ENCODE data around the gene C13orf42. TPM values are rescaled to one million over a fixed set of nuclear protein-coding genes. Genes with fewer than 3 reads are reported as not detected.

Gene C13orf42
- total RNA-seq, 6 experiments from 2014 or later, result not detected

DNA sequence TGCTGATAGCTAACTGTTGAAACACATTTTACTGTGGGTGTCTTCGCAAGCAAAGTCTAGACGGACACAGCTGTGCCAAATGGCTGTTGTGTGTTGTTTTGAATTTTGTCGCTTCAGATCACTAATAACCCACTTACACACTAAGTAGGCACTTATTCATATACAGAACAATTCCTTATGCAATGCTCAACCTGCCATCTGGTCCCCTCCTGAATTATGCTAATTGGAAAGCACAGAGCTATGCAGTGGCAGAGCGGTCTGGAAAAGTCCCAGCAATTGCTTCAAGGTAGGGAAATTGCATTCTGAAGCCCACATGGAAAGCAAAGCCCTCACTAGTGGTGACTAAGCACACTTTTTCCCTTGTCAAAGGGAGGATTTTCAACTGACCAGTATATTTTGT, 69.9 kb downstream of the C13orf42 start:
- H3K4me1 Mint-ChIP-seq (ENCODE audit: low read depth), result no peaks in the 10 kb centered on the region
- no peak overlapping the region for H3K4me3 Mint-ChIP-seq
- no peak for DNase-seq
- H3K9me3 Mint-ChIP-seq, result no peaks in the 10 kb centered on the region
- peaks cover 26% of the 10 kb centered on the region for H3K27me3 Mint-ChIP-seq (ENCODE audit: insufficient read depth)
- no peaks in the 10 kb centered on the region for H3K36me3 Mint-ChIP-seq (ENCODE audit: low read depth)
- TF ChIP-seq, protein P1, sequence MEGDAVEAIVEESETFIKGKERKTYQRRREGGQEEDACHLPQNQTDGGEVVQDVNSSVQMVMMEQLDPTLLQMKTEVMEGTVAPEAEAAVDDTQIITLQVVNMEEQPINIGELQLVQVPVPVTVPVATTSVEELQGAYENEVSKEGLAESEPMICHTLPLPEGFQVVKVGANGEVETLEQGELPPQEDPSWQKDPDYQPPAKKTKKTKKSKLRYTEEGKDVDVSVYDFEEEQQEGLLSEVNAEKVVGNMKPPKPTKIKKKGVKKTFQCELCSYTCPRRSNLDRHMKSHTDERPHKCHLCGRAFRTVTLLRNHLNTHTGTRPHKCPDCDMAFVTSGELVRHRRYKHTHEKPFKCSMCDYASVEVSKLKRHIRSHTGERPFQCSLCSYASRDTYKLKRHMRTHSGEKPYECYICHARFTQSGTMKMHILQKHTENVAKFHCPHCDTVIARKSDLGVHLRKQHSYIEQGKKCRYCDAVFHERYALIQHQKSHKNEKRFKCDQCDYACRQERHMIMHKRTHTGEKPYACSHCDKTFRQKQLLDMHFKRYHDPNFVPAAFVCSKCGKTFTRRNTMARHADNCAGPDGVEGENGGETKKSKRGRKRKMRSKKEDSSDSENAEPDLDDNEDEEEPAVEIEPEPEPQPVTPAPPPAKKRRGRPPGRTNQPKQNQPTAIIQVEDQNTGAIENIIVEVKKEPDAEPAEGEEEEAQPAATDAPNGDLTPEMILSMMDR (IDR thresholded peaks at IDR 0.05), result no peak
- H3K27ac Mint-ChIP-seq, result no peak overlapping the region

DNA sequence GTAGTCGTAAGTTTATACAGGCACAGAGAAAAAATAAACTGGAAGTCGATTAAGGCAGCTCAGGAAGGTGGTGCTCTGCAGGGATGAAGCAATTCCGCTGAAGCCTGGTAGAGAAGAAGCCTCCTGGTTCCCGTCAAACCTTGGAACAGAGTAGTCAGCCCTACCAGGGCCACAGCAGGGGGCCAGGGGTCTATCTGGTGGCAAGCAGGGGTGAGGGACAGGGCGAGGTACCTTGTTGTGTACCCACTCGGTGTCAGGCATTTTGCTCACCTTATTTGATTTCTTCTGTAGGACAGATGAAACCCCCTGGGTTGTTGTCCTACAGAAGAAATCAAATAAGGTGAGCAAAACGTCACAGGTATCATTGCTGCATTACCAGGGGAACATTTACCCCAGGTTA, 70.6 kb downstream of the C13orf42 start:
- no peaks in the 10 kb centered on the region for H3K9me3 Mint-ChIP-seq
- TF ChIP-seq, protein P1 (IDR thresholded peaks at IDR 0.05), result no peak
- DNase-seq, result no peak
- no peak overlapping the region for H3K27ac Mint-ChIP-seq
- H3K4me1 Mint-ChIP-seq (ENCODE audit: low read depth), result no peaks in the 10 kb centered on the region
- no peak overlapping the region for H3K4me3 Mint-ChIP-seq
- H3K27me3 Mint-ChIP-seq (ENCODE audit: insufficient read depth), result peaks cover 23% of the 10 kb centered on the region
- no peaks in the 10 kb centered on the region for H3K36me3 Mint-ChIP-seq (ENCODE audit: low read depth)

DNA sequence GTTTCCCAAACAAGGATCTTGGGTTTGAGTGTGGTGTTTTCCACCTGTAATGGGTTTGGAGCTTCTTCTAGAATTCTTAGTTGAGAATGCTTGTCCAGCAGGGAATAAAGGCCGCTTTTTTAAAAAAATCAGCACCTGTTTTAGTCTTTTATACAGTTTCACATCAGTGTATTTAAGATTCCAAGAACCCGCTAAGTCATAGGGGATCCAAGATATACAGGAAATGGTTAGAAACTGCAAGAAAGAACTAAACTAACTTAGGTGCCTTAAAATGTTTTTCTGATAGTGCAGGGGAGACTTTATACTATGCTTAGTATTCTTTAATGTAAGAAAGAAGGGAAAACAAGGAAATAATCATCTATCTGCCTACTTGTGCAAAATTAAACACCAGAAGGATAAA, 74.7 kb downstream of the C13orf42 start:
- H3K4me3 Mint-ChIP-seq, result no peak overlapping the region
- no peaks in the 10 kb centered on the region for H3K9me3 Mint-ChIP-seq
- H3K4me1 Mint-ChIP-seq (ENCODE audit: low read depth), result no peaks in the 10 kb centered on the region
- TF ChIP-seq, protein P1 (IDR thresholded peaks at IDR 0.05), result no peak
- DNase-seq, result no peak
- H3K36me3 Mint-ChIP-seq (ENCODE audit: low read depth), result no peaks in the 10 kb centered on the region
- no peak overlapping the region for H3K27ac Mint-ChIP-seq
- peaks cover 16% of the 10 kb centered on the region for H3K27me3 Mint-ChIP-seq (ENCODE audit: insufficient read depth)

DNA sequence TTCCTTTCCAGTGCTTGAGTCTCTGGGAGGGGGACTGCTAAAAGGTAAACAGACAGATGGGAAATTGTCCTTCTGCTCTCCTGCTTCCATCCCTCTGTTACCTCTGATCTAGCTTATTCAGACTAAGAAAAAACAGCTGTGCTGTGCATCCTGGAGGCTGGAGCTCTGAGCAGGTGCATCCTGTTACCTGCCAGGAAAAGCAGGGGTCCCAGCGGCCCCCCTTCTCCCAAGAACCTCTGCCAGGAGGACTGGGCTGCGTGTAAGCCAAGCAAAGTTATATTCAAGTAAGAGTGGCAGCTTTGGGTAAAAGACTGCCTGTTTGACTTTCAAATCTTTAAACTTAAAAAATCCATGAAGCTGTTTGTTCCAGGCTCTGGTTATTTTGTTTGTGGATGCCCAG, 75.1 kb downstream of the C13orf42 start:
- TF ChIP-seq, protein P1 (IDR thresholded peaks at IDR 0.05), result no peak
- Mint-ChIP-seq H3K27ac (no peak overlapping the region), H3K4me3 (no peak overlapping the region), H3K9me3 (no peaks in the 10 kb centered on the region), H3K36me3 (ENCODE audit: low read depth) (no peaks in the 10 kb centered on the region), H3K4me1 (ENCODE audit: low read depth) (no peaks in the 10 kb centered on the region), H3K27me3 (ENCODE audit: insufficient read depth) (peaks cover 15% of the 10 kb centered on the region)
- DNase-seq, result no peak

DNA sequence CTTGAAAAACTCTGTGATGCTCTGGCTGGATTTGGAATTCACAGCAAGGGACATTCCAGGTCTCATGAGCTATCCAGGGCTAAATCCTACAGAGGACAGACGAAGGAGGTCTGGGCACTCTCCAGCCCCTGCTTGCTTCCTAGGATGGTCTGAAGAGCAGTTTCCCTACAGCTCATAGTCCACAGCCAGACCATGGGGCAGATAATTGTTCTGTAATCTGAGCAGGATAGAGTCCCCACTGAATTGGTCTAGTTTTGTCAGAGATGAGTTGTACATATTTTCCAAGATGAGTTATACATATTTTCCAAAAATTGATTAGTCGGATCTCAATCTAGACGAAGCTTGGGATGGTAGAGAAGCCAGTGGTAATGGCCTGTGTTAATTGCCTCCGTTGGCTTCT, 75.6 kb downstream of the C13orf42 start:
- no peaks in the 10 kb centered on the region for H3K36me3 Mint-ChIP-seq (ENCODE audit: low read depth)
- no peak overlapping the region for H3K27ac Mint-ChIP-seq

More for the DNA sequence above, 75.6 kb downstream of the C13orf42 start:
- H3K4me1 Mint-ChIP-seq (ENCODE audit: low read depth), result no peaks in the 10 kb centered on the region
- peaks cover 11% of the 10 kb centered on the region for H3K27me3 Mint-ChIP-seq (ENCODE audit: insufficient read depth)
- TF ChIP-seq, protein P1 (IDR thresholded peaks at IDR 0.05), result no peak
- no peak overlapping the region for H3K4me3 Mint-ChIP-seq
- H3K9me3 Mint-ChIP-seq, result no peaks in the 10 kb centered on the region
- no peak for DNase-seq

Data from HFFc6 (cell line).